ENCODE data around the gene CTNNBL1.
"Not testable (repeated sequence)": the region's sequence is repeated elsewhere in the genome, so short reads cannot be mapped to it uniquely, and the experiment has no call there.

The CTNNBL1 gene, protein sequence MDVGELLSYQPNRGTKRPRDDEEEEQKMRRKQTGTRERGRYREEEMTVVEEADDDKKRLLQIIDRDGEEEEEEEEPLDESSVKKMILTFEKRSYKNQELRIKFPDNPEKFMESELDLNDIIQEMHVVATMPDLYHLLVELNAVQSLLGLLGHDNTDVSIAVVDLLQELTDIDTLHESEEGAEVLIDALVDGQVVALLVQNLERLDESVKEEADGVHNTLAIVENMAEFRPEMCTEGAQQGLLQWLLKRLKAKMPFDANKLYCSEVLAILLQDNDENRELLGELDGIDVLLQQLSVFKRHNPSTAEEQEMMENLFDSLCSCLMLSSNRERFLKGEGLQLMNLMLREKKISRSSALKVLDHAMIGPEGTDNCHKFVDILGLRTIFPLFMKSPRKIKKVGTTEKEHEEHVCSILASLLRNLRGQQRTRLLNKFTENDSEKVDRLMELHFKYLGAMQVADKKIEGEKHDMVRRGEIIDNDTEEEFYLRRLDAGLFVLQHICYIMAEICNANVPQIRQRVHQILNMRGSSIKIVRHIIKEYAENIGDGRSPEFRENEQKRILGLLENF

DNA sequence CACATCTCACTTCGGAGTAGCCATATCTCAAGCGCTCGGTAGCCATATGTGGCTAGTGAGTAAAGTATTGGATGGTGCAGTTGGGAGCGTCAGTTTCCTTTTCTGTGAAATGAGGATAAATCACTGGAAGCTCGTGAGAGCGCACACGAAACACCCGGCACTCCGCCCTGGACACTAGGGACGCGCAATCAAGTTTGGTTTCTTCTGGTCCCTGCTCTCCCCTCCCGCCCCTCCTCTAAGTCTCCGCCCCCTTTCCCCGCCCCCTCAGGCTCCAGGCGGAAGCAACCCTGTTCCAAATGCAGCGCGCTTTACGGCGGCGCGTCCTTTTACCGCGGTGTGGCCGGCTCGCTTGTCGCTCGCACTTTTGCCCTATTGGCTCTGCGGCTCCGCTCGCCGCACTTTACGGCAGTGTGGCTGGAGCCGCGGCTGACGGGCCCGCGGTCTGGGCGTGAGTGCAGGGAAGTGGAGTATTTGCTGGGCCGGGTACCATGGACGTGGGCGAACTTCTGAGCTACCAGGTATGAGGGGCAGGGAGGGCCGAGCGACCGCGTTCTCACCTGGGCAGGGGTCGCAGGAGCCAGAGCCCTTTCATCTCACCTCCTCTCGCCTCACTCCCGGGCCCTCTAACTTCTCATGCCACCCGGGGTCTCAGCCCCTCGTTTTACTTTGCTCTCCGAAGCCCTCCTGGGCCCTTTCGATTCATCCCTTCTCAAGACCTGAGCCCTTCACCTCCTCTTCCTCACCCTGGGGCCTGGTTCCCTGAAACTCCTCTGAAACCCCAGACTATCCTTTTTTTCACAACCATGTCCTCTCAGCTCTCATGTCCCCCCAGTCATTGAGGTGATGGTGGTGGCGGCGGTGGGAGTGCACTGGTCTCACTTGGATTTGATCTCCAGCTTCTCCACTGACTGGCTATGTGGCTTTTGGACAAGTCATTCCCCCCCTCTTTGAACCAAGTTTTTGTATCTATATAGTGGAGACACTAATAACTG lies at the start of gene CTNNBL1:
TSS of gene CTNNBL1 (plus strand) at position 396 of the 992 bp plus-strand sequence. CDS start at position 489, 93 bp downstream.
- peaks cover 25% of the 10 kb centered on the region for H3K27me3 Mint-ChIP-seq
- peak; percentile 96 for DNase-seq
- peaks cover 34% of the 10 kb centered on the region for H3K4me1 Mint-ChIP-seq (ENCODE audit: low read depth)
- H3K4me3 Mint-ChIP-seq: peak within 1 kb of the TSS; percentile 96
- H3K27ac Mint-ChIP-seq: peak within 1 kb of the TSS; percentile 98
- H3K9me3 Mint-ChIP-seq: no peaks in the 10 kb centered on the region
- H3K36me3 Mint-ChIP-seq (ENCODE audit: low read depth): peaks cover 32% of the 10 kb centered on the region

DNA sequence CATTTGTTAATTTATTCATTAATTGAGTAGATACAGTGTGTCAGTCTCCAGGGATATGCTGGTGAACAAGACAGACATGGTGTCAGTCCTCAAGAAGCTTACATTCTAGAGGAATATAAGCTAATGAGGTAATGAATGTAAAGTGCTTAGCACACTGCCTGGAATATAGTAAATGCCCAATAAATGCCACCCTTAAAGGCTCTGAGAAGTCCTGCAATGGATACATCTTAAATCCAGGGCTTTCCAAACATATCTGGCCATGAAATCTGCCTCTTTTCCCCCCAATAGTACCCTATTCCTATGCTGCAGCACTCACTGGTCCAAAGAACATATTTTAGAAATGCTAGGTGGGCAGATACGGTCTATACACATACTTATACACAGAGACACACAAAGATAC lies 49.2 kb upstream of the CTNNBL1 start:
- no peaks in the 10 kb centered on the region for H3K36me3 Mint-ChIP-seq (ENCODE audit: low read depth)
- no peaks in the 10 kb centered on the region for H3K9me3 Mint-ChIP-seq
- no peak for DNase-seq
- H3K4me3 Mint-ChIP-seq: no peak overlapping the region
- peaks cover 72% of the 10 kb centered on the region for H3K27me3 Mint-ChIP-seq
- peaks cover 4% of the 10 kb centered on the region for H3K4me1 Mint-ChIP-seq (ENCODE audit: low read depth)
- no peak overlapping the region for H3K27ac Mint-ChIP-seq

DNA sequence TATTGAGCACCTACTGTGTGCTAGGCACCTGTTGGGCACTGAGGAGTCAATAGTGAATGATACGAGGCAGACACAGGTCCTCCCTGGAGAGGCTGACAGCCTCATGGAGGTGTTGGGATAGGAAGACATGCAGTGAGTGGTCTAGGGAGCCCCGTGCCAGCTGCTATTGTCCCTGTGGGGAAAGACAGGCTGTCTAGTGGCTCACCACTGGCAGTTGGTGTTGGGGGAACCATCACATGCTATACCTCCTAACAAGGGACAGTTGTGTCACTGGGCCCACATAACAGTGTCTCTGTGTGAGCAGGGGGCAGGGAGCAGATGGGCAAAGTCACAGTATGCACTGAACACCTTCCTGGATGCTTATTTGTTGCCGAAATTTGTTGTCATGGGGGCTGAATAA lies 45.9 kb upstream of the CTNNBL1 start:
- no peak overlapping the region for H3K27ac Mint-ChIP-seq
- peaks cover 60% of the 10 kb centered on the region for H3K27me3 Mint-ChIP-seq

DNA sequence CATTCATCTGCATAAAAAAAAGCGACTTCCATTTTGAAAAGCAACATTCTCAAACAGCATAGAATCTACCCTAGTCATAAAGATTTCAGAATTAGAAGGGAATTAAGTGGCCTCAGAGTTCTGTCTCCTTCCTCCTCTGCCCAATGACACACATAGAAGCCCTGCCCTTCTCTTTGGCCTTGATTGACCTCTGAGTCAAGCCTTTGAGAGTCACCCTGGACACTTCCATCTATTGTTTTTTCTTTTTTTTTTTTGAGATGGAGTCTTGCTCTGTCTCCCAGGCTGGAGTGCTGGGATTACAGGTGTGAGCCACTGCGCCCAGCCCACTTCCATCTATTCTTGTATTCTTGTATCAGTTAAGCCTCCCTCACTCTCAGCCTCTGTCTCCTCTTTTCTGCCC lies 44.8 kb upstream of the CTNNBL1 start:
- H3K36me3 Mint-ChIP-seq (ENCODE audit: low read depth): no peaks in the 10 kb centered on the region
- H3K27me3 Mint-ChIP-seq: peaks cover 54% of the 10 kb centered on the region

More for the DNA sequence above, 45.9 kb upstream of the CTNNBL1 start:
- no peak overlapping the region for H3K4me3 Mint-ChIP-seq
- no peaks in the 10 kb centered on the region for H3K9me3 Mint-ChIP-seq
- no peak for DNase-seq
- peaks cover 4% of the 10 kb centered on the region for H3K4me1 Mint-ChIP-seq (ENCODE audit: low read depth)
- H3K36me3 Mint-ChIP-seq (ENCODE audit: low read depth): no peaks in the 10 kb centered on the region

GRCh38 chr20:37649676-37650370 lies 44.0 kb upstream of the CTNNBL1 start:
- DNase-seq: no peak
- H3K4me1 Mint-ChIP-seq (ENCODE audit: low read depth): no peaks in the 10 kb centered on the region
- H3K4me3 Mint-ChIP-seq: no peak overlapping the region
- no peaks in the 10 kb centered on the region for H3K9me3 Mint-ChIP-seq
- no peak overlapping the region for H3K27ac Mint-ChIP-seq
- no peaks in the 10 kb centered on the region for H3K36me3 Mint-ChIP-seq (ENCODE audit: low read depth)
- H3K27me3 Mint-ChIP-seq: peaks cover 46% of the 10 kb centered on the region

More for the DNA sequence above, 44.8 kb upstream of the CTNNBL1 start:
- no peak overlapping the region for H3K27ac Mint-ChIP-seq
- H3K4me1 Mint-ChIP-seq (ENCODE audit: low read depth): no peaks in the 10 kb centered on the region
- no peaks in the 10 kb centered on the region for H3K9me3 Mint-ChIP-seq
- no peak overlapping the region for H3K4me3 Mint-ChIP-seq
- DNase-seq: no peak

- Mint-ChIP-seq H3K9me3 (no peaks in the 10 kb centered on the region), H3K27ac (no peak overlapping the region), H3K4me3 (no peak overlapping the region), H3K27me3 (peaks cover 39% of the 10 kb centered on the region), H3K4me1 (ENCODE audit: low read depth) (no peaks in the 10 kb centered on the region), H3K36me3 (ENCODE audit: low read depth) (no peaks in the 10 kb centered on the region)
- no peak for DNase-seq
These were observed 43.2 kb upstream of the CTNNBL1 start for GRCh38 chr20:37650661-37651060.

- H3K36me3 Mint-ChIP-seq (ENCODE audit: low read depth): no peaks in the 10 kb centered on the region
- peaks cover 35% of the 10 kb centered on the region for H3K27me3 Mint-ChIP-seq
- H3K27ac Mint-ChIP-seq: no peak overlapping the region
- peak; percentile 42 for DNase-seq
- H3K9me3 Mint-ChIP-seq: no peaks in the 10 kb centered on the region
- H3K4me3 Mint-ChIP-seq: no peak overlapping the region
- no peaks in the 10 kb centered on the region for H3K4me1 Mint-ChIP-seq (ENCODE audit: low read depth)
These were observed 41.9 kb upstream of the CTNNBL1 start for GRCh38 chr20:37651932-37652331.

DNA sequence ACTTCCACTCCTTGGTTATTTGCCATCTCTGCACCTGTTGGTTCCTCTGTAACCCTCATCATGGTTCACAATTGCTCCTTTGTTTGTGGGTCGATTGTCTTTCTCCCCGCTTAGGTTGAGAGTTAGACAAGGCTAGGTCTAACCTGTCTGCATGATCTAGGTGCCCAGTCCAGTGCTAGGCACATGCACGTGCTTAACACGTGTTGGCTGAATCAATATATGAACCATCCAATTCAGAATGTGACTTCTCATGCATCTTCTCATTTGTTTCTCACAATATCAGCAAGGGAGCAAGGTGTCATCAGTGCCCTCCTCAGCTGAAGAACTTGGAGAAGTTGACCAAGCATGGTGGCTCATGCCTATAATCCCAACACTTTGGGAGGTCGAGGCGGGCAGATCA lies 36.9 kb upstream of the CTNNBL1 start:
- no peak overlapping the region for H3K4me3 Mint-ChIP-seq
- DNase-seq: no peak
- H3K9me3 Mint-ChIP-seq: no peaks in the 10 kb centered on the region
- peaks cover 8% of the 10 kb centered on the region for H3K27me3 Mint-ChIP-seq
- H3K36me3 Mint-ChIP-seq (ENCODE audit: low read depth): no peaks in the 10 kb centered on the region
- H3K27ac Mint-ChIP-seq: no peak overlapping the region
- H3K4me1 Mint-ChIP-seq (ENCODE audit: low read depth): no peaks in the 10 kb centered on the region

DNA sequence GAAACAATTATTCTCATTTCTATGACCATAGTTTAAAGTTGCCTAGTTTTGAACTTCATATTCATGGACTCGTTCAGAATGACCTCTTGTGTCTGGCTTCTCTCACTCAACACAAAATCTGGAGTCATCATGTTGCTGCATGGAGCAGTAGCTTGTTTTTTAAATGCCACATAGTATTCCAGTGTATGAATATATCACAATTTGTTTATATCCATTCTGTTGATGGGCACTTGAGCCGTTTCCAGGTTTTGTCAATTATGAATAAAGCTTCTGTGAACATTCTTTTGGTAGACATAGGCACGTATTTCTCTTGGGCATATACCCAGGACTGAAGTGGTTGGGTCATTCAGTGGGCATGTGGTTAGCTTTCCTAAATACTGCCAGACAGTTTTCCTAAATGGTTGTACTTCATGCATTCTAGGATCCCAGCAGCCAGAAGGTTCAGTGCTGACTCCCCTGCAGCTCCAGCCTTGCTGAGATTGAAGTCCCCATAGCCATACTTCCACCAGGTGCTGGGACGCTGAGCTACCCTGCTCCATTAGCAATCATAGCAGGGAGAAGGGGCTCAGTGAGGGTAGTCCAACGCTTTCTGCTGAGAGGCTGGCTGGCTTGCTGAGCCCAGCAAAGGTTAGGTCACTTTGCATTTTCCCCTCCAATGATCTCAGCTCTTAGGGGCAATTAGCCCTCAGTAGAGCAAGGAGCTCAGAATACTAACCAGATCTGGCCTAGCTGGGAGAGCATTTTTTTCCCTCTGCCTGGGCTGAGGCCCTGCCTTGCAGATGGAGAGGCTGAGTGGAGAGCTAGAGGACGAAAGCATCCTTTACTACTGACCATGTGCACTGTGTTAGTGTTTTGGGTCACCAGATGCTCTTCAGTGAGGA lies 35.7 kb upstream of the CTNNBL1 start:
- no peak overlapping the region for H3K27ac Mint-ChIP-seq
- H3K27me3 Mint-ChIP-seq: peaks cover 7% of the 10 kb centered on the region
- H3K4me1 Mint-ChIP-seq (ENCODE audit: low read depth): no peaks in the 10 kb centered on the region
- DNase-seq: no peak
- H3K9me3 Mint-ChIP-seq: no peaks in the 10 kb centered on the region
- no peaks in the 10 kb centered on the region for H3K36me3 Mint-ChIP-seq (ENCODE audit: low read depth)
- H3K4me3 Mint-ChIP-seq: no peak overlapping the region

- Mint-ChIP-seq H3K9me3 (peaks cover 6% of the 10 kb centered on the region), H3K27me3 (peaks cover 9% of the 10 kb centered on the region), H3K36me3 (ENCODE audit: low read depth) (no peaks in the 10 kb centered on the region), H3K4me1 (ENCODE audit: low read depth) (no peaks in the 10 kb centered on the region), H3K4me3 (no peak overlapping the region), H3K27ac (no peak overlapping the region)
- DNase-seq: no peak
These were observed 32.3 kb upstream of the CTNNBL1 start for GRCh38 chr20:37661519-37661918.

DNA sequence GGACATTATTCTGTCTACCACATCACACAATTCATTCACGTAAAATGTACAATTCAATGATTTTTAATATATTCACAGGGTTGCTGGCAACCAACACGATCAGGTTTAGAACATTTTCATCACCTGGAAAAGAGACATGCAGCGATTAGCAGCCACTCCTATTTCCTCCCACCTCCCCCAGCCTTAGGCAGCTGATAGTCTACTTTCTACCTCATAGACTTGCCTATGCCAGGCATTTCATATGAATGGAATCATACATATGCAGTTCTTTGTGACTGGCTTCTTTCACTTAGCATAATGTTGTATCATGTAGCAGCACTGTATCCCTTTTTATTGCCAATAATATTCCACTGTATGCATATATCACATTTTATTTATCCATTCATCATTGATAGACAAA lies 31.5 kb upstream of the CTNNBL1 start:
- Mint-ChIP-seq H3K36me3 (ENCODE audit: low read depth) (no peaks in the 10 kb centered on the region), H3K4me3 (no peak overlapping the region), H3K4me1 (ENCODE audit: low read depth) (no peaks in the 10 kb centered on the region), H3K27me3 (peaks cover 9% of the 10 kb centered on the region), H3K9me3 (peaks cover 6% of the 10 kb centered on the region), H3K27ac (no peak overlapping the region)
- no peak for DNase-seq

GRCh38 chr20:37664595-37664994 lies 29.2 kb upstream of the CTNNBL1 start:
- not testable (repeated sequence) for H3K4me3 Mint-ChIP-seq; H3K9me3 Mint-ChIP-seq; H3K4me1 Mint-ChIP-seq (ENCODE audit: low read depth); DNase-seq; H3K27ac Mint-ChIP-seq; H3K36me3 Mint-ChIP-seq (ENCODE audit: low read depth)
- H3K27me3 Mint-ChIP-seq: peaks cover 26% of the 10 kb centered on the region

- peaks cover 5% of the 10 kb centered on the region for H3K4me1 Mint-ChIP-seq (ENCODE audit: low read depth)
- no peak overlapping the region for H3K4me3 Mint-ChIP-seq
- no peak for DNase-seq
- H3K27ac Mint-ChIP-seq: no peak overlapping the region
- no peaks in the 10 kb centered on the region for H3K36me3 Mint-ChIP-seq (ENCODE audit: low read depth)
- peaks cover 53% of the 10 kb centered on the region for H3K27me3 Mint-ChIP-seq
- peaks cover 6% of the 10 kb centered on the region for H3K9me3 Mint-ChIP-seq
These were observed 25.7 kb upstream of the CTNNBL1 start for GRCh38 chr20:37668166-37668565.
